H1 (cell line): ENCODE data around the gene SH3BGRL3. TPM values are rescaled to one million over a fixed set of nuclear protein-coding genes. Genes with fewer than 3 reads are reported as not detected.

Experiments
- CTCF ChIA-PET: fragments of 300-600 bp; sonication (Branson Sonifier 250); formaldehyde crosslinking; loops from one replicate; lab custom pipeline; 2021; ENCODE audit not compliant: partially characterized antibody; lab: Charles Lee
- POLR2A ChIA-PET: fragments of 300-600 bp; sonication (Branson Sonifier 250); formaldehyde crosslinking; loops from one replicate; lab custom pipeline; 2021; ENCODE audit warnings: inconsistent platforms; ENCODE audit not compliant: partially characterized antibody; lab: Charles Lee
- DNase-seq, 2 experiments: peaks; one replicate each; pipeline versions ENCODE4 v3.0.0 to v3.0.0-alpha.2; 2010 to 2022; ENCODE audit warnings: low spot score in 2 of 2, low read depth in 1 of 2, mixed read lengths in 1 of 2
- FAIRE-seq: peaks from 2 replicates; lab custom pipeline; 2011; peaks lifted over from hg19 to GRCh38; lab: Jason Lieb, UNC
- H2AFZ ChIP-seq: 2 replicates; pipeline ENCODE4 v1.8.1; 2012; ENCODE audit warnings: low read length, inconsistent platforms
- H2AK5ac ChIP-seq: 2 replicates; pipeline ENCODE4 v1.6.1; 2013; ENCODE audit warnings: low read depth, low read length
- H2BK120ac ChIP-seq: replicated peaks from 2 replicates; pipeline ENCODE3; 2013; ENCODE audit warnings: low read depth, low read length, inconsistent platforms
- H2BK12ac ChIP-seq: 2 replicates; pipeline ENCODE4 v1.6.1; 2013; ENCODE audit warnings: low read depth, low read length
- H2BK15ac ChIP-seq: 2 replicates; pipeline ENCODE4 v1.6.1; 2013; ENCODE audit warnings: low read length
- H2BK20ac ChIP-seq: 2 replicates; pipeline ENCODE4 v1.6.1; 2013; ENCODE audit warnings: low read length
- H2BK5ac ChIP-seq: 2 replicates; pipeline ENCODE4 v1.6.1; 2013; ENCODE audit warnings: low read depth, low read length
- H3K14ac ChIP-seq: 2 replicates; pipeline ENCODE4 v1.6.1; 2013; ENCODE audit warnings: inconsistent platforms; ENCODE audit not compliant: insufficient read length
- H3K18ac ChIP-seq: 2 replicates; pipeline ENCODE4 v1.6.1; 2013; ENCODE audit warnings: low read length; ENCODE audit errors: extremely low read depth
- H3K23ac ChIP-seq: 2 replicates; pipeline ENCODE4 v1.6.1; 2013; ENCODE audit warnings: inconsistent platforms; ENCODE audit not compliant: insufficient read length
- H3K23me2 ChIP-seq: 2 replicates; pipeline ENCODE4 v1.6.1; 2013; ENCODE audit warnings: low read depth, low read length
- H3K27ac ChIP-seq: 2 replicates; pipeline ENCODE4 v1.6.1; 2011; ENCODE audit warnings: low read depth, low read length, inconsistent platforms
- H3K27me3 ChIP-seq, 4 experiments: replicated peaks in 1 of 4; 1 replicate in 1 of 4; 2 replicates in 3 of 4; pipeline versions ENCODE4 v1.6.1 to v1.8.1; 2011 to 2013; ENCODE audit warnings: low read length in 3 of 4, mild to moderate bottlenecking in 3 of 4, inconsistent platforms in 2 of 4, mixed read lengths in 2 of 4, moderate library complexity in 1 of 4; ENCODE audit not compliant: control insufficient read depth in 3 of 4, insufficient read depth in 3 of 4; ENCODE audit errors: extremely low read depth in 1 of 4
- H3K36me3 ChIP-seq, 4 experiments: 2 replicates each; pipeline versions ENCODE4 v1.6.1 to v1.8.1; 2011 to 2013; ENCODE audit warnings: mild to moderate bottlenecking in 4 of 4, low read length in 3 of 4, moderate library complexity in 2 of 4, control low read depth in 1 of 4, inconsistent platforms in 1 of 4; ENCODE audit not compliant: insufficient read depth in 4 of 4, control insufficient read depth in 2 of 4
- H3K4ac ChIP-seq: replicated peaks from 2 replicates; pipeline ENCODE3; 2013; ENCODE audit warnings: low read length, low read depth, mixed read lengths, inconsistent platforms; ENCODE audit not compliant: insufficient read length
- H3K4me1 ChIP-seq, 4 experiments: replicated peaks in 1 of 4; 1 replicate in 1 of 4; 2 replicates in 3 of 4; pipeline versions ENCODE4 v1.6.1 to v1.8.1; 2011 to 2013; ENCODE audit warnings: low read length in 3 of 4, inconsistent platforms in 2 of 4, mixed read lengths in 1 of 4; ENCODE audit not compliant: insufficient read depth in 4 of 4, control insufficient read depth in 3 of 4
- H3K4me2 ChIP-seq, 2 experiments: 2 replicates each; pipeline versions ENCODE4 v1.6.1 to v1.8.1; 2011 to 2013; ENCODE audit warnings: low read depth in 2 of 2, low read length in 2 of 2, control low read depth in 1 of 2, inconsistent platforms in 1 of 2, mild to moderate bottlenecking in 1 of 2; ENCODE audit not compliant: insufficient read depth in 1 of 2
- H3K4me3 ChIP-seq, 4 experiments: fragments of 200-600, 300-600 bp in 1 of 4; sonication (generic), shearing (Covaris generic), sonication (Bioruptor Twin) in 1 of 4; 2 replicates each; pipeline versions ENCODE4 v1.5.1 to v1.8.1; 2011 to 2016; ENCODE audit warnings: low read length in 4 of 4, low read depth in 3 of 4, control low read depth in 2 of 4, inconsistent platforms in 2 of 4, mild to moderate bottlenecking in 2 of 4, mixed read lengths in 1 of 4, moderate library complexity in 1 of 4; ENCODE audit not compliant: insufficient read depth in 2 of 4; ENCODE audit errors: extremely low read depth in 1 of 4
- H3K56ac ChIP-seq: replicated peaks from 2 replicates; pipeline ENCODE3; 2013; ENCODE audit warnings: low read depth, mild to moderate bottlenecking, mixed read lengths, low read length, inconsistent platforms; ENCODE audit not compliant: insufficient read length
- H3K79me1 ChIP-seq: 2 replicates; pipeline ENCODE4 v1.6.1; 2013; ENCODE audit warnings: low read depth, low read length, control low read depth
- H3K79me2 ChIP-seq, 2 experiments: 2 replicates each; pipeline versions ENCODE4 v1.6.1 to v1.8.1; 2012 to 2013; ENCODE audit warnings: low read length in 2 of 2, mild to moderate bottlenecking in 2 of 2, inconsistent platforms in 1 of 2; ENCODE audit not compliant: insufficient read depth in 2 of 2, control insufficient read depth in 1 of 2
- H3K9ac ChIP-seq, 4 experiments: replicated peaks in 1 of 4; 1 replicate in 1 of 4; 2 replicates in 3 of 4; pipeline versions ENCODE4 v1.6.1 to v1.8.1; 2011 to 2013; ENCODE audit warnings: low read depth in 3 of 4, low read length in 3 of 4, control low read depth in 2 of 4, mild to moderate bottlenecking in 2 of 4, moderate library complexity in 2 of 4, inconsistent platforms in 1 of 4; ENCODE audit errors: extremely low read depth in 1 of 4
- H3K9me3 ChIP-seq, 2 experiments: 2 replicates each; pipeline versions ENCODE4 v1.6.1 to v1.8.1; 2012 to 2013; ENCODE audit warnings: mild to moderate bottlenecking in 2 of 2, moderate library complexity in 2 of 2, control low read depth in 1 of 2, inconsistent platforms in 1 of 2, low read depth in 1 of 2, low read length in 1 of 2, mixed read lengths in 1 of 2; ENCODE audit not compliant: insufficient read depth in 2 of 2
- H4K20me1 ChIP-seq, 2 experiments: replicated peaks in 1 of 2; 2 replicates each; pipeline versions ENCODE3 to v1.8.1; 2011 to 2013; ENCODE audit warnings: inconsistent platforms in 2 of 2, low read length in 2 of 2, mild to moderate bottlenecking in 1 of 2; ENCODE audit not compliant: insufficient read depth in 2 of 2, control insufficient read depth in 1 of 2
- H4K5ac ChIP-seq: 2 replicates; pipeline ENCODE4 v1.6.1; 2013; ENCODE audit warnings: low read length, low read depth, mixed read lengths, inconsistent platforms; ENCODE audit not compliant: insufficient read length
- H4K8ac ChIP-seq: 2 replicates; pipeline ENCODE4 v1.8.0; 2013; ENCODE audit warnings: mild to moderate bottlenecking, moderate library complexity, low read length, inconsistent platforms; ENCODE audit not compliant: insufficient read depth; ENCODE audit errors: extremely low read depth
- H4K91ac ChIP-seq: replicated peaks from 2 replicates; pipeline ENCODE3; 2013; ENCODE audit warnings: low read length, mixed read lengths, inconsistent platforms; ENCODE audit not compliant: insufficient read length
- BACH1 ChIP-seq: IDR thresholded peaks from 2 replicates; pipeline ENCODE4 v1.6.1; 2012; ENCODE audit warnings: low read length, improper control_type of control experiment
- CBX5 ChIP-seq: fragments of 300-800, 300-1000 bp; sonication (generic); IDR thresholded peaks from 2 replicates; pipeline ENCODE4 v1.7.1; 2016; ENCODE audit warnings: antibody characterized with exemption, low read length, low read depth
- CBX8 ChIP-seq: fragments of 300-800, 300-1000 bp; sonication (generic); IDR thresholded peaks from 2 replicates; pipeline ENCODE4 v1.7.1; 2016; ENCODE audit warnings: low read depth, low read length, borderline replicate concordance
- CHD2 ChIP-seq: IDR thresholded peaks from 2 replicates; pipeline ENCODE4 v1.6.1; 2012; ENCODE audit warnings: low read length, improper control_type of control experiment
- CTBP2 ChIP-seq: IDR thresholded peaks from 2 replicates; pipeline ENCODE4 v1.7.0; 2011; ENCODE audit warnings: borderline replicate concordance, mild to moderate bottlenecking, moderate library complexity, mixed read lengths, low read length; ENCODE audit not compliant: insufficient read depth, insufficient read length
- KDM1A ChIP-seq: fragments of 200-600, 300-600 bp; sonication (generic); IDR thresholded peaks from 2 replicates; pipeline ENCODE4 v1.7.1; 2016; ENCODE audit warnings: mild to moderate bottlenecking, low read length, borderline replicate concordance
- KDM5A ChIP-seq: fragments of 200-600 bp; IDR thresholded peaks from 2 replicates; pipeline ENCODE4 v1.7.1; 2012; ENCODE audit warnings: mild to moderate bottlenecking, low read length, inconsistent platforms, mixed read lengths
- RNF2 ChIP-seq: fragments of 200-900, 300-1000 bp; sonication (generic); IDR thresholded peaks from 2 replicates; pipeline ENCODE4 v1.7.1; 2016; ENCODE audit warnings: borderline replicate concordance, low read depth, mild to moderate bottlenecking, antibody characterized with exemption, low read length; ENCODE audit not compliant: poor library complexity, severe bottlenecking; ENCODE audit errors: missing control alignments
- SIRT6 ChIP-seq: IDR thresholded peaks from one replicate; pipeline ENCODE4 v1.7.1; 2012; ENCODE audit warnings: low read length, inconsistent platforms
- SP1 ChIP-seq: IDR thresholded peaks from 2 replicates; pipeline ENCODE4 v1.6.1; 2011; ENCODE audit warnings: low read depth, low read length
- TCF12 ChIP-seq: IDR thresholded peaks from 2 replicates; pipeline ENCODE4 v1.6.1; 2011; ENCODE audit warnings: low read depth, mild to moderate bottlenecking, low read length
- WGBS, 2 experiments: shearing (Covaris generic) in 1 of 2; methylation state at CpG; one replicate each; pipeline versions ENCODE4 v1.1.6 to v1.1.7; 2013 to 2015; ENCODE audit warnings: low lambda C conversion rate in 2 of 2, mixed read lengths in 2 of 2, inconsistent platforms in 1 of 2, low coverage in 1 of 2, missing lambda C conversion rate in 1 of 2; ENCODE audit not compliant: insufficient replicate concordance in 2 of 2, insufficient coverage in 1 of 2, insufficient read length in 1 of 2; ENCODE audit errors: extremely low coverage in 1 of 2, missing lambda C conversion rate in 1 of 2; 5-methylcytosine and 5-hydroxymethylcytosine counted together
- polyA plus RNA-seq, 7 experiments: library from polyadenylated mRNA; depleted of rRNA in 3 of 7; stranded (reverse) in 5 of 7; unstranded in 2 of 7; fragments of >200 nt in 5 of 7; fragments of 200-250 nt in 2 of 7; gene quantifications; 1 replicate in 5 of 7; 2 replicates in 1 of 7; 4 replicates in 1 of 7; pipeline versions ENCODE4 v1.2.1 to v1.2.3, GENCODE V29; 2011 to 2013; ENCODE audit warnings: missing spikeins in 2 of 7, mixed read lengths in 2 of 7
- total RNA-seq: library from RNA; stranded (reverse); fragmentation: NEBNext Ultra II Directional; extraction: Animal tissue kit (Norgen Biotek cat#: 25700); gene quantifications from 2 replicates; pipeline ENCODE4 v1.2.1, GENCODE V29; 2021

SH3BGRL3 gene
- total and polyA plus RNA-seq, 2 of the 8 experiments (the other 6 are each of a cell fraction or from before 2014, with no cell fraction given): 77.8 to 107 TPM

DNA sequence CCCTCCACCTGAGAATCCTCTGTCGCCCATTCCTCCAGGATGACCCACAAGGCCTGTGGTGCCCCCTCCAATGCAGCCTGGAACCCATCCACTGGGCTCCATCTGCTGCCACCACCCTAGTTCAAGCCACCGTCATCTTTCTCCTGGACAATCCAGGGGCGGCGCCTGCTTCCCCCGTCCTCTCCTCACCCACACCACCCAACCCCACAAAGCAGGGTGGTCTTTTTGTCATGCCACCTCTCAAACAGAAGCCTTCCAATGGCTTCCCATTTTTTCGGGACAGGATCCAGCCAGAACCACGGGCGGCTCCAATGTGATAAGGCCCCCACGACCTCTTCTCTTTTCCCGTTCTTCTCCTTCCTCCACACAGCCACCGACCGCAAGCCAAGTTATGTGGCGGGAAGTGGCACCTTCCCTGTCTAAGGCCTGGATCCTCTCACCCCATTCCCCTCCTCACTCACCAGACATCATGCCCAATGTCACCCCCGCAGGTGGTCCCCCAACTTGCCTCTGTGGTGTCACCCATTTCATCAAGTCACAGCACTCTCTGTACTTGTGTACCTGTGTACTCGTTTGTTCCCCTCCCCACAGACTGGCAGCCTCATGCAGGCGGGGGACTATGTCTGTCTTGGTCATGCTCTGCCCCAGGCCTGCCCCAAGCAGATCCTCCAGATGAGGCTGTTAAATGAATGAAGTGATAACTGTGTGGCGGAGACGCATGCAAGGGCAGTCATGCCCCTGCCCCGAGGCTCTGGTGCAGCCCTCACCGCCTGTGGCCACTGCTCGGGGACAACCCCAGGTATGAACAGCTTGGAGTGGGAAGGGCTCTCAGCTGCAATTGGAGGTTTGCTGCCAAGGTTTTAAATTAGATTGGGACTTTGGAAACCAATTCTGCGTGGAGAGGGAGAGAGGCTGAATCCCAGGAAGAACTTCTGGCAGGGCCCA, 15.6 kb downstream of the SH3BGRL3 start:
- no peaks in the 10 kb centered on the region for H3K36me3 ChIP-seq
- H4K20me1 ChIP-seq: peaks cover 0 to 3% of the 10 kb centered on the region in 2 experiments
- CTCF ChIA-PET: interaction anchor here (0.6 to 57.0 kb wide), 6 partner anchors 2 to 566 kb away, joined by 3 to 1530 read pairs (median 3); partner anchors contain the start of genes CD52, SH3BGRL3 and UBXN11
- no peak overlapping the region for H3K14ac ChIP-seq
- no peak overlapping the region for H4K8ac ChIP-seq
- H4K5ac ChIP-seq: no peak overlapping the region
- no peak overlapping the region for H2AK5ac ChIP-seq
- no peak overlapping the region for H2BK20ac ChIP-seq
- no peak overlapping the region for H3K9ac ChIP-seq
- H3K23me2 ChIP-seq: no peaks in the 10 kb centered on the region
- H3K4me1 ChIP-seq: peaks cover 0 to 11% (median 8%) of the 10 kb centered on the region in 4 experiments; a peak in 6 of 7 replicates
- no peak overlapping the region for H3K4me3 ChIP-seq
- DNase-seq: no peak
- H3K4ac ChIP-seq: no peak overlapping the region
- no peak overlapping the region; the same call in 1 of the 2 replicates for H2BK5ac ChIP-seq
- H4K91ac ChIP-seq: no peak overlapping the region
- TF ChIP-seq BACH1 (no peak), KDM1A (no peak), CBX8 (no peak), TCF12 (no peak), CBX5 (no peak), CTBP2 (no peak), CHD2 (no peak), SP1 (no peak), RNF2 (no peak), KDM5A (no peak), SIRT6 (no peak)
- H2BK12ac ChIP-seq: no peak overlapping the region
- POLR2A ChIA-PET: interaction anchor here (0.5 to 1.1 kb wide), 3 partner anchors 26 to 158 kb away, joined by 3 read pairs; partner anchors contain the start of gene LIN28A
- H3K79me2 ChIP-seq: no peaks in the 10 kb centered on the region
- H3K23ac ChIP-seq: no peak overlapping the region
- no peak overlapping the region for H2BK15ac ChIP-seq
- no peak overlapping the region for H3K18ac ChIP-seq
- no peaks in the 10 kb centered on the region for H3K27me3 ChIP-seq
- no peak overlapping the region for H2BK120ac ChIP-seq
- no peak overlapping the region for H3K27ac ChIP-seq
- FAIRE-seq: no peak
- 78% methylated on average over 22 of the region's 22 CpGs; no CpG with 5 or more reads in 1 of the 2 experiments for WGBS, 2 experiments
- no peaks in the 10 kb centered on the region for H3K9me3 ChIP-seq
- H3K79me1 ChIP-seq: no peaks in the 10 kb centered on the region
- no peak overlapping the region for H2AFZ ChIP-seq
- no peak overlapping the region for H3K4me2 ChIP-seq
- no peak overlapping the region for H3K56ac ChIP-seq
